GM18526 (cell line): ENCODE results near the gene DPYD.

Experiments
- POLR2A ChIP-seq: IDR thresholded peaks from 3 replicates; pipeline ENCODE4 v1.6.1; 2011; ENCODE audit not compliant: insufficient read length; ENCODE audit errors: extremely low read depth

DPYD gene

DNA sequence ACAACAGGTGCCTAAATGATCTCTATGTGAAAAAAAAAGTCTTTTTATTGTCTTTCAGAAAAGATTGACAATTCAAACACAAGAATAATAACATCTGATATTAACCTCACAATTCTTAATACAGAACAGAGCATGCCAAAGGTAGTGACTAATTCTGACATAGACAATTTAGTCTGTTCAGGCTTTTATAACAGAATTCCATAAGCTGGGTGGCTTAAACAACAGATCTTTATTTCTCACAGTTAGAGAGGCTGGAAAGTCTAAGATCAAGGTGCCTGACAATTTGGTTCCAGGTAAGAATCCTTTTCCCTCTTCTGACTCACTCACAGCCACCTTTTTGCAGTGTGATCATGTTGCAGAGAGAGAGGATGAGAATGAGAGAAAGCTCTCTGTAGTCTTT, 27.0 kb downstream of the DPYD start:
- no peak for TF ChIP-seq POLR2A

DNA sequence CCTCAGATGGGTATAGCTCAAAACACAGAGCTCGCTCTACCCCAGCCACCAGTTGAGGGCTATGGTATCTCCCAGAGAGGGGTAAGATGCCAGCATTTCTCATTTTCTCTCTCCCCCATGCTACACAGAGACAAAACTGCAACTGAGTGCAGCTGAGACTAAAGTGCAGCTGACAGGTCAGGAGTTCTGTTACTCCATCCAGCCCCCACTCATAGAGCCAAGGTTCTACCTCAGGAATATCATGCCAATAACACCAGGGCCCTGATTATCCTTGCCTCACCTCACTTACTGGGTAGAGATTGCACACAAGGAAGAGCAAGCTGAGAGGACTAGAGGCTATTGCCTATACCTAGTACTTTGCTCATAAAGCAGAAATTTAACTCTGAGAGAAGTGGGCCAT, 34.6 kb downstream of the DPYD start:
- no peak for TF ChIP-seq POLR2A

DNA sequence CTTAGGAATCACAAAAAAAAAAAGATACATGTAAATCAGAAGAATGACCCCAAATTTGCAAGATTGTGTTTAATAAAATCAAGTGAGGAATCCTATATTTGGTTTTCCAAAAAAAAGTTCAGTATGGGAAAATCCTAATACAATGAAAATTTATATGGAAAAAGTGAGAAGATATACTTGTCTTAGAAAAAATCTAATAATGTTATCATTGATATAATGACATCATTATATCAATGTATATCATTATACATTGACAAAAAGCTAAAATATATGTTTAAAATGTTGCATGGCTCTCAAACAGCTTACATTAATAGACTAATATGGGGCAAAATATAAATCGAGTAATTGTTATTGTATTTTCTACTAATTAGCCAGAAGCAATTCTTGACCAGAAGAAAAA, 37.0 kb downstream of the DPYD start:
- TF ChIP-seq POLR2A: no peak

DNA sequence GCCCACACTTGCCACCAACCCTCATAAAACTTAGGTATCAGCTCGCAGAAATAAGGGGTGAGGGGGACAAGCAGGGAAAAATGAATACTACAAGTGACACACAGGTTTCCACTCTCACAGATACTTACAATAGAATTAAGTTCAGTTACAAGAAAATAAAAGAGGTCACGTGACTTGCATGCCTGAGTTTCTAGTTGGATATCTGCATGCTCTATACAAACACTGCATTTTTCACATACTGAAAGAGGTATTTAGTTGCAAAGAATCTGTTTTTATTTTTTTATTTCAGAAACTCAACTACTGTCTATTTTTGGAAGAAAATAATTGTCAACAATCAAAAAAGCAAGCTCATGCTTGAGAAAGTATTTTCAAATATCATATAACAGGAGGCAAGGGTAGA, 43.5 kb downstream of the DPYD start:
- TF ChIP-seq POLR2A: no peak

DNA sequence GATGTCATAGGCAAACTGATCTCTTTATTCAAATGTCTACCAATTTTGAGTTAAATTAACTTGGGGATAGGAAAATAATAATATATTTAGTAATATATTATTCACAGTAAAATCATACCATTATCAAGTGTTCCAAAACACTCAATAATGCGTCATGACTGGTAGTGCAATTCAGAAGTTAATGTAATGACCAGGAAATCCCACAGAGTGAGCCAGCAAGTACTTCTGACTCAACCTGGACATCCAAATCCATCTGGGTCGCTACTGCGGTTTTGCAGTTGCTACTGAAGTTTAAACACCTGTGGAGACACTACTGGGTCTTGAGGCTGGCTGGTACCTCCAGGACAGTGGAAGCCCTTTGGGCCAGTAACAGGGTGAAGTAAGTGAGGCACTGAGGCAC, 44.8 kb downstream of the DPYD start:
- no peak for TF ChIP-seq POLR2A

DNA sequence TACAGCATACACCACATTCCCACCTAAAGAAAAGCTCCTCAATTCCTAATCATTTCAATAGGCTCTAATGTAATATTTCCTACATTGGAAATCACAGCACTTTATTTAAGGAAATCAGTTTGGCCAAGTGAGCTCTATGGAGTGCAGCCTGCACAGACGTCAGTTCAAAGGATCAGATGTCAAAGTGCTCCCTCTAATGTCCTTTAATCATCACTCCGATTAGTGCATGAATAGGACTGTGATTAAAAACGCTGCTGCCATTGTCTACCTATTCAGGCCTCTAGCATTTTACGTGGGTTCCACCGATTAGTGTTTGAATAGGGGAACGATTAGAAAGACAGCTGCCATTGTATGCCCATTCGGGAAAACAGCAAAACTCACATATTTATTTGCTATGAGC, 50.2 kb downstream of the DPYD start:
- no peak for TF ChIP-seq POLR2A

DNA sequence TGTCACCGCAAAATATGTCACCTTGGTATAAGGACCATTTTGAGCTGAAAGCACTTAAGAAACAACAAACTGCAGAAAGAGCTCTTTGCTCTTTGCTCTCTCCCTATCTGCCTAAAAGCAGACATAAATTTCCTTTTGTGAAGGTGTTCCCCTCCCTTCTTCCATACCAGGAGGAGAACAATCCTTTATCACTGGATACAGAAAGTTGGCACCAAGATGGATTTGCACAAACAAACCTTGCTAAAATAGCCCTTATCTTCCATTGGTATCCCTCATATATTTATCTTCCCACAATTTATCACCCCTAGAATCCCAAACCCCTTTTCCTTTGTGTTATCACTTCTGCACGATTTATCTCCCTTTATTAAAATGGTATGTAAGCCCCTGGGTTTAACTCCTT, 51.4 kb downstream of the DPYD start:
- TF ChIP-seq POLR2A: no peak

DNA sequence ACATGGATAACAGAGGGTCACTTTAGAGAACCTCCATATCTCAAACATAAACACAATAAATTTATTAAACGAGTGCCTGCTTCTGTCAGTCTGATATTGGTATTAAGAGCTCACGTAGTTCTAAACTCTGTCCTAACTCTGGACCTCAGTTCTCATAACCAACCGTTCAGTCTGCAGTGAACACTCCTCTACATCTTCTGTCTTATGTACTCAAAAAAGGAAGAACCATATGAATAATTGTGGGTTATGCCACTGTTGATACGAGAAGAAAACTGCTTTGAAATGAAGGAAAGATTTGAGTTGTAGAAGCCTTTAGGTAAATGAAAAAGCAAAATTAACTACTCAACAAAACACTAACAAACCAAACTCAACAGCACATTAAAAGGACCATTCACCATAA, 53.7 kb downstream of the DPYD start:
- no peak for TF ChIP-seq POLR2A

DNA sequence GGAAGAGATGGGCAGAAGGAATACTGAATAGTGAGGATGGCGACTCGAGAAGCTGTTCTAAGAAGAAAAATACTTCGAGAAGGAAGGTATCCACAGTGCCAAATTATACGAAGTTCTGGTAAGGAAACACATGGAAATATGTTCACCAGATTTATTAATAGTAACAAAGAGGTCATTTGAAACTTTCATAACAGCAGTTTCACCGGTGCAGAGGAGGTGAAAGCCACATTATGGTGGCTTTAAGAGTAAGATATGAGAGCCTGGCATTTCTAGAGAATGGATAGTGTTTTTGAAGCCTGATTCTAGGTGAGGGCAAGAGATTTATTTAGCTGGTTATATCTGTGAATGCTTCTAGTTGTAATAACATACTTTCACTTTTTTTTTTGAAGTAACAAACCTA, 56.2 kb downstream of the DPYD start:
- no peak for TF ChIP-seq POLR2A

DNA sequence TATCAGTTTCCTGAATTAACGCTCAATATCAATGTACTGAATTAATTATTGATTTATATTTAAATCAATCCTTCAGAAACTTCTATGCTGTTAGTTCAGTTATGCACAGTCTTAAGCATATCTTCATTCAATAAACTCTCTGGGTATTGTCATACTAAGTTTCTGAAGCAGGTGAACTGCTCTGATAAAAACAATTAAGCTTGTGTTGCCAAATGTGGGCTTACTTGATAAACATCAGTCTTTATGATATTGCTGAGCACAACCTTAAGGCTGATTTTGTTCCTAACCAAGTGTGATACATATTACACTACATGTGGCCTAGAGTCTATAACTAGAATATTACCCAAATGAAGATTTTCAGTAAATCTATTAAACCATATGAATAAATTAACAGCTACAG, 67.6 kb downstream of the DPYD start:
- TF ChIP-seq POLR2A: no peak

DNA sequence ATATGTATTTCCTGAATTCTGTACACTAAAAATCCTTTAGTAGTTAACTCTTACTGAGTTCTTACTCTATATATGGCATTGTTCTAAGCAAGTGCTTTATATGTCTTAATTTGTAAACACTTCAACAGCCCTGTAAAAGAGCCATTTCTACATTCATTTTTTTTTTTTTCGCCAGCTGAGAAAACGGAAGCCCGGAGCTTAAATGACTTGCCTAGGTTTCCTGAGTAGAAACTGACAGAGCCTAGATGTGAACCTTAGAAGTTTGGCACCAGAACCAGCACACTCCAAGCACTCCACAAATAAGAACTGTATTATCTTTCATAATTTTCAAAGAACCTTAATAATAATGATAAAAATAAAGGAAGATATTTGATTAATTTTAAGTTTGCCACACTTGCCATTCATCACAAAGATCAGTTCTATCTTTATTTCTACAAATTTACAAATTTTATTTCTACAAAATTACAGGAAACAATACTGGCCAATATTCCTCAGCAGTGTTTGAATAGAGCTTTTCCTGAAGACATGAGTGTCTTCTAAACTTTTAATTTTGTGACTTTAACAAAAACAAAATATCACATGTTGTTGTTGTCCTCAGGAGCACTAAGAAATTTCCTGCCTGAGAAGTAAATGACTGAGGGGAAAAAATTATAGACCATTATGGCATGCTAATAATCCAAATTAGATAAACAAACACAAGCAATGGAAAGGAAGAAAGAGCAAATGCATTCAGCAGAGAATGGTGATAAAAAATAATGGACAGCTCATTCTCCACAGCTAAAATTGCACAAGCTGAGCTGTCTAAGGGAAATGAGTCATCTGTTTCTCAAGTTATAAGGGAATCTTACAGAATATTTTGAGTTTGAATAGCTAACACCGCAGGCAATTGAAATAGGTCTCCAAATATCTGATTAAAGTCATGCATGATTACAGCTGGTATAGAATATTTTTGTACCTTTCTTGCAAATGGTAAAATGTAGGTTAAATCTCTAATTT, 71.2 kb downstream of the DPYD start:
- no peak for TF ChIP-seq POLR2A

DNA sequence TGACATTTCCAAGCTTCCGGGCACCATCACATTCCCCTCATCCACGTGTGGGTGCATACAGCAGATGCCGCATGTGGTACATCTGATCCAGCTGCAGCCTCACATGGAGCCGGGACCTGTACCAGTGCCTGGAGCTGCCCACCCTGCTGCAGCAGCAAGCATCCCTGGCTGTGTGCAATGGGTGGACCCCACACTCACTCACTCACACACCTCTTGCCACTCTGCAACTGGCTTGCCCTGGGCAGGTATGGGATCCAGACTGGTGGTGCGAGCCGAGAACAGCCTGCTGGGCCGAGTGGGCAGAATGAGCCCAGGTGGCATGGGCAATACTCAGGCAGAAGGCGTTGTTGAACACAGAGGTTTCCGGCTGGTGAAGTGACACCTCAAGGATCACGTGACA, 75.0 kb downstream of the DPYD start:
- TF ChIP-seq POLR2A: no peak

DNA sequence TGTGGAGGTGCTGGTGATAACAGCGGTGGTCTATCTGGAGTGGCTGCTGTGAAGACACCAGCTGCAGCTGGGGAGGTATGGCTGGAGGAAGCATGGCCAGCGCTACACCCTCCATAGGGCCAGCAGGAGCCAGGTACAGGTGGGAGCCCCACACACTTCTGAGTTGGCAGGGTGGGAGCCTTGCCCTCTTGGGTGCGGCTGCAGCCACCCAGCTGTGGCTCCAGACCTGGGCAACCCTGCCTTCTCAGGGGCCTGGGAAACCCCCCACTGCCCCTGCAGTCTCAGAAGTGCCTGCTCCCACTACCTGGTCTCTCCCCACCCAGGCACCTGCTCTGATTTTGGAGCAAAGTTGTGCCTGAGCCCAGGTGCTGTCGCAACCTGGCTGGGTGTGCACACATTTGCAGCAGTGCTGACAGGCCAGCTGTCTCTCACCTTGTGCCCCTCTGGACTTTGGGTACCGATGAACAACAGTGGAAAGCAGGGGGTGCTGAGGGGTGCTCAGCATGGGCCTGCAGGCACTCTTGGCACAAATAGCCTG, 76.2 kb downstream of the DPYD start:
- no peak for TF ChIP-seq POLR2A

DNA sequence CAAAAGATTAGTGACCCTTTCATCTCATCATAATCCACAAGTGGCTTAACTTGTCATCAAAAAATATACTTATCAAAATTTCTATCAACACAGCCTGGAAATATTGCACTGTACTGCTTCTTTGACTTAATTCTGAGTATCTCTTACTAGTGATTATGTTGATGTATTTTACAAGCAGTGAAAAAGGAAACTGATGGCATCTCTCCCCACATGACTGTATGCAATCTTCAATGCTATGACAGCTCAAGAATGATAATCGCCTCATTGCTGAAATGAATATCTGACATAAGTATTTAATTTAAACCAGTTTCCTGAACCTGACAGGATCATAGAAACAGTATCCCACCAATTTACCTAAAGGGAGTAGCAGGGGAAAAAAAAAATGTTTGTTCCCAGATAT, 79.5 kb downstream of the DPYD start:
- no peak for TF ChIP-seq POLR2A

DNA sequence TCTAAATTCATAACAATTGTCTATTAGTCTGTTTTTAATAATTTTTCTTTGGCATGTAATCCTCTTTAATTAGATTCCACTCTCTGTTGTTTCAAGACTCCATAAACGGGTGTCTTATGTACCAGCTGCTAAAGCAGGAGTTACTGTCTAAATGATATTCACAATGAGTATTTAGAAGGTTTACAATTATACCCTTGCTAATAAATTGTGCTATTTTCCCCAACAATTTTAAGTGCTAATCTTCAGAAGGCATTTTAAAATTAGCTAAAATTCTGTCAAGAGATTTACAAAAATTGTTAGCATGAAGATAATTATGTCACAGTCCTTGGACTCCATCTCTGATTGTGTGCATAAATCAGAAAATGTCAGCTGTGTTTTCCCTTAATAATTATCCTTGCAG, 83.7 kb downstream of the DPYD start:
- TF ChIP-seq POLR2A: no peak

DNA sequence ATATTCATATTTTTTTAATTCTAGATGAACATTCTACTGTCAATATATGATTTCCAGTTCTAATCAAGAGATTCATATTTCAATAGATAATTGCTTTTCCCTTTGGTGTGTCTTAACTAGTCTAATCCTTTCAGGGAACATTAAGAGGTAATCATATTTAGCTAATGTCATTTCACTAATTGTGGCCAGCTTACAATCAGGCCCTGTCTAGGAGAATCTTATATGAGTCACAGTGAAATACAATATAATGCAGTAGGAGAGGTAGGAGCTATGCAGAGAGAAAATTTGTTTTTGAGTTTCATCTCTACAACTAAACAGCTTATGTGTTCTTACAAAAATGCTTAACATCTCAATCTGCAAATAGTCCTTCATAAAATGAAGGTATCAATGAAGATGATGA, 85.9 kb downstream of the DPYD start:
- TF ChIP-seq POLR2A: no peak

DNA sequence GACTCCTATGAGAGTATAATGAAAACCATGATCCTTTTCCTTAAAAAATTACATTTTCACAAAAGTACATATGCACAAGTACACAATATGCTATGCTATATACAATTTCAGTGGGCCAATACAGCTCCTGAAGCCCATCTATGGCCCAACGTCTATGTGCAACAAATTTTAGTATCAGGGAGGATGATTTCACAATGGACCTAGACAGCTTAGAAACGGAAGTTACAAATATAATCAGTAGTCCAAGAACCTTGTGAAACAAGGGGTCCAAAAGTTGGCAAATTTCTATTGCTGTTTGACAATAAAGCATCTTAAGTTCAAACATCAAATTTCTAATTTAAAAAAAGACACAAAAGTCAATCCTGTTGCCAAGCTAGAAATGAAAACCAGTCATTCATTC, 87.0 kb downstream of the DPYD start:
- no peak for TF ChIP-seq POLR2A
